Retinal pigment epithelial cell (primary cell): Measurements from ENCODE around the gene DCDC2C.
"Not testable (repeated sequence)": the region's sequence is repeated elsewhere in the genome, so short reads cannot be mapped to it uniquely, and the experiment has no call there.

Experiments used
- DNase-seq: peaks from one replicate; pipeline ENCODE4 v3.0.0-alpha.2; 2010; ENCODE audit warnings: low read depth
- H3K4me3 ChIP-seq: 2 replicates; pipeline ENCODE4 v1.5.1; 2011; ENCODE audit warnings: mild to moderate bottlenecking, low read length, control low read depth, moderate library complexity
- TF ChIP-seq, protein P1 (sequence below): conservative IDR thresholded peaks from 2 replicates; pipeline ENCODE4 v1.5.1; 2011; ENCODE audit warnings: low read depth, low read length, control low read depth, inconsistent platforms

DCDC2C gene

DNA sequence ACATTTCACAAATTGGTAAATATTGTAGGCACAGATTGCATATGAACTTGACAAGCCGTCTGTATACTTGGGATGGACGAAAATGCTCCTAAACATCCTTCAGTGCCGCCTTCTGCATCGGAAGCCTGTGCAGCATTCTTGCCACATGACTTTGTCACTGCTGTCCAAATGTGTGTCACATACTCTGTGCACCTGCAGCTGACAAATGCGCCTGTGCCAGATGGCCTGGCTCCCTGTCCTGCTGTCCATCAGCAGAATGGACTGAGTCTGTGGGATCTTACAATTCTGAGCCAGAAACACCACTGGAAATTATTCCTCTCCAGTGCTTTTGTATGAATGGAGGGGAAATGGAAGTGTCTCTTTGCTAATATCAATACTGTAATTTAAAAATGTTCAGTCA is 89.9 kb downstream of the DCDC2C start:
- H3K4me3 ChIP-seq, result no peak overlapping the region
- no peak for DNase-seq
- TF ChIP-seq, protein P1, sequence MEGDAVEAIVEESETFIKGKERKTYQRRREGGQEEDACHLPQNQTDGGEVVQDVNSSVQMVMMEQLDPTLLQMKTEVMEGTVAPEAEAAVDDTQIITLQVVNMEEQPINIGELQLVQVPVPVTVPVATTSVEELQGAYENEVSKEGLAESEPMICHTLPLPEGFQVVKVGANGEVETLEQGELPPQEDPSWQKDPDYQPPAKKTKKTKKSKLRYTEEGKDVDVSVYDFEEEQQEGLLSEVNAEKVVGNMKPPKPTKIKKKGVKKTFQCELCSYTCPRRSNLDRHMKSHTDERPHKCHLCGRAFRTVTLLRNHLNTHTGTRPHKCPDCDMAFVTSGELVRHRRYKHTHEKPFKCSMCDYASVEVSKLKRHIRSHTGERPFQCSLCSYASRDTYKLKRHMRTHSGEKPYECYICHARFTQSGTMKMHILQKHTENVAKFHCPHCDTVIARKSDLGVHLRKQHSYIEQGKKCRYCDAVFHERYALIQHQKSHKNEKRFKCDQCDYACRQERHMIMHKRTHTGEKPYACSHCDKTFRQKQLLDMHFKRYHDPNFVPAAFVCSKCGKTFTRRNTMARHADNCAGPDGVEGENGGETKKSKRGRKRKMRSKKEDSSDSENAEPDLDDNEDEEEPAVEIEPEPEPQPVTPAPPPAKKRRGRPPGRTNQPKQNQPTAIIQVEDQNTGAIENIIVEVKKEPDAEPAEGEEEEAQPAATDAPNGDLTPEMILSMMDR, result no peak

DNA sequence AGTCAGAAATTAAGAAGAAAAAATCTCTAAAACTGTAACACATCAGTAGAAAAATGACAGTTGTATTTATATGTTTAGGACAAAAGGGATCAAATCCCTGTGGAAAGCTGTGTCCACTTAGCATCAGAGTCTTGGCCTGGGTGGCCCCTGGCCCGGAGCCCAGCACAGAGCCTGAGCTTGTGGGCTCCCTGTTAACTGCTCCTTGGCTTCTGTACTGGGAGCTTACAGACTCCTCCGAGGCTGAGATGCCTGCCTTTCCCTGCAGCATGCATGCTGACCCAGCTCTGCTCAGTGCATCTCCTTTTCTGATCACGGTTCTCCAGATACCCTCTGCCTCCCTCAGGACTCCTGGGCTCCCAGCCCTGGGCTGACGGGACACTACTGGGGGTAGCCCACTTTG is 98.1 kb downstream of the DCDC2C start:
- H3K4me3 ChIP-seq, result no peak overlapping the region
- no peak for DNase-seq
- TF ChIP-seq, protein P1, result no peak

DNA sequence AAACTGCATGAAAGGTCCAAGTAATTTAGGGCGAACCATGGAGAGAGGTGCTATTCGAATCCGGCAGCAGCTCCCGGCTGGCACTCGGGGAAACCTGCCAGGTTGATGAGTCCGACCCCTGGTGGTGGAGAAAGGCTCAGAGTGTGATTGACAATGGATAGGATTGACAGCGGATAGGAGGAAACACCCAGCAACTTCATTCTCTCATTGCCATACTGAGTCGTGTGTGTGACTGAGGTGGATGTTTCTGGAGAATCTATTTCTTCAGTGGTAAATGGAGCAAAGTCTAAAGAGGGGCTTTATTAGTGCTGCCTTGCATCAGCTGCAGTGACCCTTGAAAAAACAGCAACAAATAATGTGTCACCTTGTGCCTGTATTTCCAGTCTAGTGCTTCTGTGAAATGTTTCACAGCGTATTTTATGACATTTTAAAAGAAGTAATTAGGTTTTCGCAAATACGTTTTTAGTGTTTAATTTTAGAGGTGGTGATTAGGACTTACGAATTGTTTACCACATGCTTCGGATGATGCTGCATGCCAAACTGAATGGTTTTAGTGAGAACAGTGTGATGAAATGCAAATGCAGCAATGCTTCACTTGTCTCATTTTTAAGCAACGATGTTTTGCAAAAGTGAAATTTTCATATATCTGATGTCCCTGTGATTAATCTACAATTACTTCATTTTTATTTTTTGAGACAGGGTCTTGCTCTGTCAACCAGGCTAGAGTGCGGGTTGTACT is 102.0 kb downstream of the DCDC2C start:
- TF ChIP-seq, protein P1, result peak; percentile 51
- no peak overlapping the region for H3K4me3 ChIP-seq
- no peak for DNase-seq

DNA sequence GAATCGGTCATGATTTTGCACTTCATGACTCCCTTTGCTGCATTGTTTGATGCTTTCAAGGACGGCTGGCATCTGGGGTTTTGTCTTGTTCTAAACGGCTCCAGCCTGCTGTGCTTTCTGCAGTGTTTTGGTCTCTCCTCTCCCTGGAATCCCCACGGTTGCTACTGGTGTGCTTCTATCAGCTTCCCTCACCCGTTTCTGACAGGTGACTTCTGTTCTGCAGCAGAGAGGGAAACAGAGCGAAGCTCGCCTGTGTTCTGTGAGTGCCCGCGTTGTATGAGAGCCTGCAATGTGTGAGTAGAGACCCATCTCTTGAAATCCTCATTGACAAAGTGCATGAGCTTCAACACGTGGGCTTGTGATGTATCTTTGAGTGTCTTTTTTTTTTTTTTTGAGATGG is 102.8 kb downstream of the DCDC2C start:
- no peak for DNase-seq
- no peak overlapping the region for H3K4me3 ChIP-seq
- TF ChIP-seq, protein P1, result no peak

DNA sequence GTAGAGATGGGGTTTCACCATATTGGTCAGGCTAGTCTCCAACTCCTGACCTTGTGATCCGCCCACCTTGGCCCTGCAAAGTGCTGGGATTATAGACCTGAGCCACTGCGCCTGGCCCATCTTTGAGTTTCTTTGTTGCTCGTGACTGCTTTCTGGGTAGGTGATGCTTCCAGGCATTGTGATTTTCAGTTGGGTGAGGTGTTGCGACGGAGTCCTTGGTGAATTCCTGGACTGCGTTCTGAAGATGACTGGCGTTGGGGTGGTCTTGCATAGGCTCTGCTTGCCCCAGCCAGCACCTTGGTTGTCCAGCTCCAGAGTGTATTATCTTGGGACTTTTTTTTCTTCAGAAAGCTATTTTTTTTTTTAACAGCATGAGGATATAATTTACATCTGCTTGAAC is 103.4 kb downstream of the DCDC2C start:
- TF ChIP-seq, protein P1, result no peak
- no peak for DNase-seq

DNA sequence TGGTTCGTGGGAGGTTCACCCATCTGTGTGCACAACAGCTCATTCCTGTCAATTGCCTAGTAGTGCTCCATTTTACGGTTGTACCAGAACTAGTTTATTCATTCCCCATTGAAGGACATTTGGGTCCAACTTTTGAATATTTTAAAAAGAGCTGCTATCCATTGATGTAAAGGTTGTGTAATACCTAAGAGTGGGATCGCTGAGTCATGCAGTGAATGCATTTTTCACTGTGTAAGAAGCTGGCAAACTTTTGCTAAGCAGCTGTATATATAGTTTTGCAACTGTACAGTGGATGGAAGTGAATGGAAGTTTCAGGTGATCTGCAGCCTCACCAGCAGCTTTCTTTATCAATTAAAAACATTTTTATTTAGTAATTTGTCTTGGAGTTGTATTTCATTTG is 104.5 kb downstream of the DCDC2C start:
- TF ChIP-seq, protein P1, result no peak
- DNase-seq, result no peak
- H3K4me3 ChIP-seq, result no peak overlapping the region

More for the DNA sequence above, 103.4 kb downstream of the DCDC2C start:
- H3K4me3 ChIP-seq, result no peak overlapping the region

DNA sequence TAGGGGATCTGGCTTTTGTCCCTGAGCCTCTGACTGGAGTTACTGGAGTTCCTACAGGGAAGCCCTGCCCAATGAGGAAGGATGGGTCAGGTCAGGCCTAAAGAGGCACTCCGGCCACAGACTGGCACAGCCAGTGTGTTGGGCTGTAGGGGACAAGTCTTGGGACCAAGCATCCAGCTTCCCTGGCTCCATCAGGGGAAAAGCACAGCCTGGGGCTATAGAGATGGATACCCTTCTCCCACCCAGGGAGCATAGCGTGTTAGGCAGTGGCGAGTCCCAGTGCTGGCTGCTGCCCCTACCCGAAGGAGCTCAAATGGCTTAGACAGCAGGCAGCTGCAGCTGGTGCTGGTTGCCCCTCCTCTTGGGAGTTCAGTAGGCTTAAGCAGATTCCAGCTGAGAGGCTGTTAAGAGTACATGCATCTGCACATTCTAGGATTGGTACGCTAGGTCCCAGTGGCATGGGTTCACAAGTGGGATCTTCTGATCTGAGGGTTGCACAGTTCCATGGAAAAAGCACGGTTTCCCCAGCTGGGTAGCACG is 111.4 kb downstream of the DCDC2C start:
- H3K4me3 ChIP-seq, result no peak overlapping the region
- TF ChIP-seq, protein P1, result no peak
- no peak for DNase-seq

DNA sequence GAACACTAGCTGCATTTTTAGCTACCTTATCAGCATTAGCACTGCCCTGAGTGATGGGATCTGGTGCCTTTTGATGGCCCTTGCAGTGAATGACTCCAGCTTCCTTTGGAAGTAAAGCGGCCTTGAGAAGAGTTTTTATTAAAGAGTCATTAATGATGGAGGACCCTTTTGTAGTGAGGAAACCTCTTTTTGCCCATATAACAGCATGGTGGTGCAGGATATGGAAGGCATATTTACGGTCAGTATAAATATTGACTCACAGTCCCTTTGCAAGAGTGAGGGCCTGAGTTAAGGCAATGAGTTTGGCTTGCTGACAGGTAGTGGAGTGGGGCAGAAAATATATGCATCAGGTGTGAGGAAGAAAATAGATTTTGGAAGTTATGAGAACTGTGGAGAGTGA is 113.8 kb downstream of the DCDC2C start:
- DNase-seq, result not testable (repeated sequence)

More for the DNA sequence above, 113.8 kb downstream of the DCDC2C start:
- not testable (repeated sequence) for H3K4me3 ChIP-seq
